Spleen (tissue), 11 donors: ENCODE data around the gene LGALS8. TPM values are rescaled to one million over a fixed set of nuclear protein-coding genes. Genes with fewer than 3 reads are reported as not detected.
A peak's percentile ranks its signal among the peaks of the same experiment; 100 is the strongest.

Source experiments
- DNase-seq: peaks from one replicate; pipeline ENCODE4 v3.0.0-alpha.2; 2020
- H3K27ac ChIP-seq, 8 donors: fragments of 200-600 bp; sonication (generic) in 7 of 8; 1 replicate in 4 of 8; 2 replicates in 4 of 8; pipeline versions ENCODE4 v1.5.0 to v1.8.0; 2016 to 2021; ENCODE audit warnings: inconsistent platforms in 4 of 8, mild to moderate bottlenecking in 4 of 8, moderate library complexity in 1 of 8
- H3K27me3 ChIP-seq, 7 donors: fragments of 200-600 bp; sonication (generic) in 6 of 7; replicated peaks in 1 of 7; 1 replicate in 4 of 7; 2 replicates in 3 of 7; pipeline versions ENCODE4 v1.5.0 to v1.8.0; 2016 to 2021; ENCODE audit warnings: inconsistent platforms in 3 of 7, mild to moderate bottlenecking in 1 of 7
- H3K36me3 ChIP-seq, 6 donors: fragments of 200-600 bp; sonication (generic) in 5 of 6; 1 replicate in 4 of 6; 2 replicates in 2 of 6; pipeline versions ENCODE4 v1.5.0 to v1.8.0; 2016 to 2021; ENCODE audit warnings: inconsistent platforms in 2 of 6
- H3K4me1 ChIP-seq, 6 donors: fragments of 200-600 bp; sonication (generic) in 5 of 6; 1 replicate in 3 of 6; 2 replicates in 3 of 6; pipeline versions ENCODE4 v1.5.0 to v1.8.0; 2016 to 2021; ENCODE audit warnings: inconsistent platforms in 3 of 6
- H3K4me3 ChIP-seq, 8 donors: fragments of 200-600 bp; sonication (generic) in 7 of 8; 1 replicate in 4 of 8; 2 replicates in 4 of 8; pipeline versions ENCODE4 v1.5.0 to v1.8.0; 2016 to 2021; ENCODE audit warnings: inconsistent platforms in 4 of 8, mild to moderate bottlenecking in 4 of 8, moderate library complexity in 2 of 8
- H3K9me3 ChIP-seq, 8 donors: fragments of 200-600 bp; sonication (generic) in 7 of 8; 1 replicate in 4 of 8; 2 replicates in 4 of 8; pipeline versions ENCODE4 v1.5.0 to v1.8.0; 2016 to 2021; ENCODE audit warnings: inconsistent platforms in 4 of 8
- CTCF ChIP-seq, 11 experiments: fragments of 200-600 bp in 7 of 11; fragments of 450-650 bp in 4 of 11; sonication (generic) in 4 of 11; IDR thresholded peaks in 8 of 11; conservative IDR thresholded peaks in 3 of 11; 1 replicate in 7 of 11; 2 replicates in 4 of 11; pipeline versions ENCODE4 v1.4.0 to v1.8.0; 2016 to 2021; ENCODE audit warnings: antibody characterized with exemption in 11 of 11, inconsistent platforms in 4 of 11, mild to moderate bottlenecking in 1 of 11
- POLR2A ChIP-seq, 3 donors: fragments of 450-650 bp; IDR thresholded peaks; one replicate each; pipeline ENCODE4 v1.5.1; 2017; ENCODE audit warnings: antibody characterized with exemption in 3 of 3, mild to moderate bottlenecking in 1 of 3
- POLR2AphosphoS5 ChIP-seq, 3 donors: sonication (generic); formaldehyde crosslinking; IDR thresholded peaks; one replicate each; pipeline ENCODE4 v1.5.1; 2017; ENCODE audit warnings: antibody characterized with exemption in 3 of 3
- WGBS, 5 donors: extraction: QIAGEN DNeasy Blood & Tissue Kit in 3 of 5; methylation state at CpG; one replicate each; pipeline versions ENCODE4 v1.1.5 to v1.1.7; 2013 to 2018; 5-methylcytosine and 5-hydroxymethylcytosine counted together
- intact Hi-C: fragments of 100-400 bp; cut with DNase I; formaldehyde crosslinking; loops from one replicate; pipeline ENCODE4 v1.15.0; 2023; ENCODE audit warnings: low total_unique reads
- polyA plus RNA-seq, 3 donors: library from polyadenylated mRNA; stranded (reverse); fragments of 200-250 nt; gene quantifications; one replicate each; pipeline ENCODE4 v1.2.1, GENCODE V29; 2013
- total RNA-seq, 7 donors: library from RNA; depleted of rRNA in 3 of 7; stranded (reverse); fragments of >200 nt in 3 of 7; fragmentation: NEBNext Ultra II Directional in 4 of 7; extraction: Animal tissue kit (Norgen Biotek cat#: 25700) in 4 of 7; gene quantifications; one replicate each; pipeline versions ENCODE4 v1.1.0 to v1.2.1, GENCODE V29; 2016 to 2021
- donor health status: healthy with polysubstance abuse.
- donor health status: DM: no; HTN: no; CAD: no; lungs with moderate emphysema.
- donor health status: DM: no; HTN: no; CAD: no.
- donor health status: Bipolar disorder and iron deficiency.
- donor health status: healthy.
- donor health status: DM: no; HTN: no; CAD: no.
- donor health status: DM: yes; HTN: yes; CAD: no.

LGALS8 gene
- total and polyA plus RNA-seq, 10 donors, result 18.4 to 276 (median 143) TPM

DNA sequence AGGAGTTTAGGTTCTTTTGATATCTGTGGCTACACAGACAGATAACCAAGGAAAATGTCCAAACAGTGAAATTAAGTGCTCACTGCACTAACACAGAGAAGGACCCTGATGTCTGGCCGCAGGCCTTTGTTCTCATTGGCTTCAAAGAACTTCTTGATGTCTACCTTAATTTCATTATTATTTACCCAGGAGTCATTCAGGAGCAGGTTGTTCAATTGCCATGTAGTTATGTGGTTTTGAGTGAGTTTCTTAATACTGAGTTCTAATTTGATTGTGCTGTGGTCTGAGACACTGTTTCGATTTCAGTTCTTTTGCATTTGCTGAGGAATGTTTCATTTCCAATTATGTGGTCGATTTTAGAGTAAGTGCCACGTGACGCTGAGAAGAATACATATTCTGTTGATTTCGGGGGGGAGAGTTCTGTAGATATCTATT lies 15.2 kb upstream of the LGALS8 start:
- Histone ChIP-seq H3K27ac (peak overlapping the region in 4 of 8 donors; percentile 22 to 56 (median 38)), H3K9me3 (no peaks in the 10 kb centered on the region), H3K4me1 (peaks cover 0 to 22% (median 7%) of the 10 kb centered on the region in 6 donors), H3K27me3 (no peaks in the 10 kb centered on the region), H3K36me3 (no peaks in the 10 kb centered on the region), H3K4me3 (no peak overlapping the region)
- WGBS, 5 donors, result 60 to 77% (median 67%) methylated on average over 6 of the region's 6 CpGs
- no peak for DNase-seq
- intact Hi-C loops, result no loop called here
- TF ChIP-seq POLR2AphosphoS5 (IDR thresholded peaks at IDR 0.05) (no peak), POLR2A (IDR thresholded peaks at IDR 0.05) (no peak), CTCF (IDR thresholded peaks at IDR 0.05 in 8 of 11, conservative IDR thresholded peaks at IDR 0.05 in 3 of 11) (no peak)

- Histone ChIP-seq H3K36me3 (no peaks in the 10 kb centered on the region), H3K9me3 (no peaks in the 10 kb centered on the region), H3K4me3 (no peak overlapping the region), H3K27me3 (no peaks in the 10 kb centered on the region), H3K4me1 (peaks cover 0 to 22% (median 7%) of the 10 kb centered on the region in 6 donors), H3K27ac (peak overlapping the region in 4 of 8 donors; percentile 22 to 56 (median 38))
- TF ChIP-seq POLR2AphosphoS5 (IDR thresholded peaks at IDR 0.05), result no peak
- no peak for TF ChIP-seq CTCF (IDR thresholded peaks at IDR 0.05 in 8 of 11, conservative IDR thresholded peaks at IDR 0.05 in 3 of 11)
- TF ChIP-seq POLR2A (IDR thresholded peaks at IDR 0.05), result no peak
- WGBS, 5 donors, result 84 to 100% (median 86%) methylated on average over 1 of the region's 1 CpG
- DNase-seq, result no peak
- intact Hi-C loops, result no loop called here
Measured at GRCh38 chr1:236509203-236509602, 14.6 kb upstream of the LGALS8 start.

DNA sequence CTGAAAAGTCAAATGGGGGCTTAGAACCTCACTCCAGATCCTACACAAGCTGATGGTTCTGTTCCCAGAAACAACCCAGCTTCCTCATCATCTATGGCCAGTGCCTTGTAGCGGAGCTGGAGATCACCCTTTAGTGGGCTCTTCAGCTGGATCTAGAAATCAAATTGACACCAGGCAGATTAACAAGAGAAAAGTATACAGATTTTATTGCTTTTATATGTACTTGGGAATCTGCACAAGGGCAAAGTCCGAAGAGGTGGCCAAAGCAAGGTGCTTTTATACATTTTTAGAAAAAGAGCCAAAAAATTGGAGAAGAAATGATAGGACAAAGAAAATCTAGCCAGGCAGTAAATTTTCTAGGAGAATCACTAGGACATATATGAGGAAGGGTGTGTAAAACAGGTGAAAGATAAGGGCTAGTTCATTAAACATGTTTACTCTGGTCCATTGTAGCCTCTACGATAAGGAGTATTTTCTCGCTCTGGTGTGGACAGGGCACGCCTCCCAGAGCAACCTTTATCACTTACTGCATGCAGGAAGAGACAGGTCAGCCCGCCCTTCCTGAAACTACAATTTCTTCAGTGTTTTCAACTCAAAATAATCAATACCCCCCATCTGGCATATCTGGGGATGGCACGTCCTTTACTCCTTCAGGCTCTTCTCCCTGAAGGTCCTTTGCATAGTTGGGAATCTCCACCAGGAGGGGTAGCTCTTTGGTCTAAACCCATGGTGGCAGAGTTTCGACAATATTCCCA lies 14.0 kb upstream of the LGALS8 start:
- peaks cover 0 to 22% (median 7%) of the 10 kb centered on the region in 6 donors for H3K4me1 ChIP-seq
- no peaks in the 10 kb centered on the region for H3K9me3 ChIP-seq
- H3K4me3 ChIP-seq, result no peak overlapping the region
- H3K27ac ChIP-seq, result peak overlapping the region in 4 of 8 donors; percentile 22 to 56 (median 38)
- H3K27me3 ChIP-seq, result no peaks in the 10 kb centered on the region
- intact Hi-C loops, result no loop called here
- DNase-seq, result no peak
- H3K36me3 ChIP-seq, result no peaks in the 10 kb centered on the region
- WGBS, 5 donors, result 73 to 92% (median 84%) methylated on average over 8 of the region's 8 CpGs
- no peak for TF ChIP-seq CTCF (IDR thresholded peaks at IDR 0.05 in 8 of 11, conservative IDR thresholded peaks at IDR 0.05 in 3 of 11)
- no peak for TF ChIP-seq POLR2A (IDR thresholded peaks at IDR 0.05)
- TF ChIP-seq POLR2AphosphoS5 (IDR thresholded peaks at IDR 0.05), result no peak

- Histone ChIP-seq H3K4me1 (peaks cover 0 to 21% (median 10%) of the 10 kb centered on the region in 6 donors), H3K27ac (peak overlapping the region in 2 of 8 donors; percentile 35 to 50), H3K9me3 (no peaks in the 10 kb centered on the region), H3K27me3 (no peaks in the 10 kb centered on the region), H3K4me3 (no peak overlapping the region), H3K36me3 (no peaks in the 10 kb centered on the region)
- TF ChIP-seq CTCF (IDR thresholded peaks at IDR 0.05 in 8 of 11, conservative IDR thresholded peaks at IDR 0.05 in 3 of 11), result no peak
- TF ChIP-seq POLR2AphosphoS5 (IDR thresholded peaks at IDR 0.05), result no peak
- intact Hi-C loops, result no loop called here
- 90 to 96% (median 94%) methylated on average over 11 of the region's 11 CpGs for WGBS, 5 donors
- DNase-seq, result no peak
Measured at GRCh38 chr1:236511735-236512418, 11.9 kb upstream of the LGALS8 start.
